ENCODE results near the gene NFKBIE. TPM values are rescaled to one million over a fixed set of nuclear protein-coding genes. Genes with fewer than 3 reads are reported as not detected.

Gene NFKBIE
- total and polyA plus RNA-seq, 5 donors, result 2.6 to 5.5 (median 4.3) TPM

GRCh38 chr6:44249082-44249748, 16.1 kb downstream of the NFKBIE start:
- no peaks in the 10 kb centered on the region for H3K4me1 ChIP-seq (ENCODE audit: control insufficient read depth, insufficient read depth, low read length)
- no peak for DNase-seq
- WGBS, result 78% methylated on average over 9 of the region's 9 CpGs

GRCh38 chr6:44248579-44248978, 16.8 kb downstream of the NFKBIE start:
- 35% methylated on average over 1 of the region's 1 CpG for WGBS
- no peaks in the 10 kb centered on the region for H3K4me1 ChIP-seq (ENCODE audit: control insufficient read depth, insufficient read depth, low read length)
- H3K9me3 ChIP-seq (ENCODE audit: control insufficient read depth, low read length), result no peaks in the 10 kb centered on the region
- DNase-seq (no peak), ATAC-seq (no peak)
- no peak overlapping the region for H3K27ac ChIP-seq (ENCODE audit: low read length)
- H3K4me3 ChIP-seq (ENCODE audit: low read length), result peak overlapping the region; percentile 98
- H3K27me3 ChIP-seq (ENCODE audit: control insufficient read depth, insufficient read depth), result no peaks in the 10 kb centered on the region
- intact Hi-C loops (cut with DNase I), result no loop called here

More at GRCh38 chr6:44249082-44249748, 16.1 kb downstream of the NFKBIE start:
- no peak for ATAC-seq
- H3K4me3 ChIP-seq (ENCODE audit: low read length), result no peak overlapping the region
- no peaks in the 10 kb centered on the region for H3K27me3 ChIP-seq (ENCODE audit: control insufficient read depth, insufficient read depth)
- H3K9me3 ChIP-seq (ENCODE audit: control insufficient read depth, low read length), result no peaks in the 10 kb centered on the region
- H3K27ac ChIP-seq (ENCODE audit: low read length), result no peak overlapping the region
- intact Hi-C loops (cut with DNase I), result no loop called here

- Histone ChIP-seq H3K9me3 (ENCODE audit: control insufficient read depth, low read length) (no peaks in the 10 kb centered on the region), H3K27ac (ENCODE audit: low read length) (peak overlapping the region; percentile 80), H3K27me3 (ENCODE audit: control insufficient read depth, insufficient read depth) (no peaks in the 10 kb centered on the region), H3K4me3 (ENCODE audit: low read length) (peak overlapping the region; percentile 98), H3K4me1 (ENCODE audit: control insufficient read depth, insufficient read depth, low read length) (no peaks in the 10 kb centered on the region)
- DNase-seq (peak; percentile 78 to 89 (median 89)), ATAC-seq (peak; percentile 47 to 64)
- under 1% methylated on average over 52 of the region's 52 CpGs for WGBS
- intact Hi-C loops (cut with DNase I), result no loop called here
Observed at GRCh38 chr6:44247338-44248302, 17.7 kb downstream of the NFKBIE start.

- H3K4me3 ChIP-seq (ENCODE audit: low read length), result peak within 1 kb of the TSS; percentile 98
- DNase-seq (peak; percentile 93 to 97 (median 95)), ATAC-seq (peak; percentile 92 to 94)
- no peaks in the 10 kb centered on the region for H3K9me3 ChIP-seq (ENCODE audit: control insufficient read depth, low read length)
- H3K27ac ChIP-seq (ENCODE audit: low read length), result peak within 1 kb of the TSS; percentile 80
- intact Hi-C loops (cut with DNase I), result no loop called here
- under 1% methylated on average over 34 of the region's 34 CpGs for WGBS
- H3K4me1 ChIP-seq (ENCODE audit: control insufficient read depth, insufficient read depth, low read length), result no peaks in the 10 kb centered on the region
- no peaks in the 10 kb centered on the region for H3K27me3 ChIP-seq (ENCODE audit: control insufficient read depth, insufficient read depth)
Observed at GRCh38 chr6:44246663-44247337, 18.6 kb downstream of the NFKBIE start, which contains the start of gene HSP90AB1. Gene HSP90AB1, plus strand, starts transcription at chr6:44247101. Its CDS starts 1,529 bp downstream, at chr6:44248630.

GRCh38 chr6:44245912-44246662, 19.3 kb downstream of the NFKBIE start:
- Histone ChIP-seq H3K4me3 (ENCODE audit: low read length) (peak overlapping the region; percentile 98), H3K9me3 (ENCODE audit: control insufficient read depth, low read length) (no peaks in the 10 kb centered on the region), H3K27me3 (ENCODE audit: control insufficient read depth, insufficient read depth) (no peaks in the 10 kb centered on the region), H3K27ac (ENCODE audit: low read length) (peak overlapping the region; percentile 80), H3K4me1 (ENCODE audit: control insufficient read depth, insufficient read depth, low read length) (no peaks in the 10 kb centered on the region)
- intact Hi-C loops (cut with DNase I), result no loop called here
- DNase-seq (peak; percentile 93 to 97 (median 97)), ATAC-seq (peak; percentile 86 to 89)
- WGBS, result under 1% methylated on average over 62 of the region's 62 CpGs

GRCh38 chr6:44245391-44245911, 19.9 kb downstream of the NFKBIE start:
- DNase-seq, result peak in 1 of 3 donors; percentile 38
- intact Hi-C loops (cut with DNase I), result no loop called here

GRCh38 chr6:44243345-44243744, 22.0 kb downstream of the NFKBIE start:
- no peaks in the 10 kb centered on the region for H3K27me3 ChIP-seq (ENCODE audit: control insufficient read depth, insufficient read depth)
- H3K4me1 ChIP-seq (ENCODE audit: control insufficient read depth, insufficient read depth, low read length), result no peaks in the 10 kb centered on the region
- no peak overlapping the region for H3K27ac ChIP-seq (ENCODE audit: low read length)
- no peak for ATAC-seq
- H3K4me3 ChIP-seq (ENCODE audit: low read length), result no peak overlapping the region
- intact Hi-C loops (cut with DNase I), result no loop called here
- no peak for DNase-seq
- no peaks in the 10 kb centered on the region for H3K9me3 ChIP-seq (ENCODE audit: control insufficient read depth, low read length)
- 91% methylated on average over 7 of the region's 7 CpGs for WGBS

More at GRCh38 chr6:44245391-44245911, 19.9 kb downstream of the NFKBIE start:
- 64% methylated on average over 12 of the region's 12 CpGs for WGBS
- peak overlapping the region; percentile 98 for H3K4me3 ChIP-seq (ENCODE audit: low read length)
- no peaks in the 10 kb centered on the region for H3K27me3 ChIP-seq (ENCODE audit: control insufficient read depth, insufficient read depth)
- ATAC-seq, result no peak
- H3K4me1 ChIP-seq (ENCODE audit: control insufficient read depth, insufficient read depth, low read length), result no peaks in the 10 kb centered on the region
- peak overlapping the region; percentile 61 for H3K27ac ChIP-seq (ENCODE audit: low read length)
- H3K9me3 ChIP-seq (ENCODE audit: control insufficient read depth, low read length), result no peaks in the 10 kb centered on the region

GRCh38 chr6:44238687-44239350, 26.5 kb downstream of the NFKBIE start:
- Histone ChIP-seq H3K27ac (ENCODE audit: low read length) (peak overlapping the region; percentile 48), H3K9me3 (ENCODE audit: control insufficient read depth, low read length) (no peaks in the 10 kb centered on the region), H3K27me3 (ENCODE audit: control insufficient read depth, insufficient read depth) (no peaks in the 10 kb centered on the region), H3K4me3 (ENCODE audit: low read length) (no peak overlapping the region), H3K4me1 (ENCODE audit: control insufficient read depth, insufficient read depth, low read length) (peaks cover 5% of the 10 kb centered on the region)
- DNase-seq (peak in 2 of 3 donors; percentile 12 to 27), ATAC-seq (no peak)
- intact Hi-C loops (cut with DNase I), result loop anchor here in 2 of 4 donors (10.0 kb wide), 1 partner anchor 144 kb away; no protein-coding TSS in a partner anchor
- 82% methylated on average over 7 of the region's 7 CpGs for WGBS

GRCh38 chr6:44237813-44238433, 27.4 kb downstream of the NFKBIE start:
- peak; percentile 85 to 94 (median 93) for DNase-seq
- Histone ChIP-seq H3K4me3 (ENCODE audit: low read length) (peak overlapping the region; percentile 54), H3K27me3 (ENCODE audit: control insufficient read depth, insufficient read depth) (no peaks in the 10 kb centered on the region), H3K27ac (ENCODE audit: low read length) (peak overlapping the region; percentile 97), H3K9me3 (ENCODE audit: control insufficient read depth, low read length) (no peaks in the 10 kb centered on the region), H3K4me1 (ENCODE audit: control insufficient read depth, insufficient read depth, low read length) (peaks cover 13% of the 10 kb centered on the region)
- intact Hi-C loops (cut with DNase I), result loop anchor here in 2 of 4 donors (10.0 kb wide), 1 partner anchor 143 kb away; no protein-coding TSS in a partner anchor
- peak; percentile 87 to 89 for ATAC-seq
- 1% methylated on average over 42 of the region's 42 CpGs for WGBS

Data from right cardiac atrium (tissue), 5 donors.